ENCODE results near the gene BCAT1. TPM values are rescaled to one million over a fixed set of nuclear protein-coding genes. Genes with fewer than 3 reads are reported as not detected.

BCAT1 gene
- total and polyA plus RNA-seq, 8 donors = 1.3 to 33.0 (median 7.4) TPM

- Histone ChIP-seq H3K27ac (no peak overlapping the region), H3K4me3 (no peak overlapping the region), H3K9me3 (no peaks in the 10 kb centered on the region), H3K36me3 (no peaks in the 10 kb centered on the region), H3K4me1 (no peaks in the 10 kb centered on the region), H3K27me3 (no peaks in the 10 kb centered on the region)
- no peak for TF ChIP-seq CTCF (IDR thresholded peaks at IDR 0.05)
- no peak for TF ChIP-seq POLR2A (IDR thresholded peaks at IDR 0.05)
- TF ChIP-seq EP300 (IDR thresholded peaks at IDR 0.05) = no peak
- no peak for TF ChIP-seq POLR2AphosphoS5 (IDR thresholded peaks at IDR 0.05)
- 91 to 100% (median 95%) methylated on average over 1 of the region's 1 CpG for WGBS, 5 donors
- intact Hi-C loops (cut with DNase I; ENCODE audit: low total_unique reads) = no loop called here
- no peak for DNase-seq
Observed at GRCh38 chr12:24972078-24972477, 23.2 kb upstream of the BCAT1 start.

GRCh38 chr12:24970177-24970576, 21.3 kb upstream of the BCAT1 start:
- no peak for TF ChIP-seq CTCF (IDR thresholded peaks at IDR 0.05)
- TF ChIP-seq POLR2A (IDR thresholded peaks at IDR 0.05) = no peak
- TF ChIP-seq POLR2AphosphoS5 (IDR thresholded peaks at IDR 0.05) = no peak
- no peak for TF ChIP-seq EP300 (IDR thresholded peaks at IDR 0.05)
- no peaks in the 10 kb centered on the region for H3K9me3 ChIP-seq
- DNase-seq = no peak
- no peaks in the 10 kb centered on the region for H3K27me3 ChIP-seq
- intact Hi-C loops (cut with DNase I; ENCODE audit: low total_unique reads) = no loop called here
- H3K36me3 ChIP-seq = no peaks in the 10 kb centered on the region
- H3K27ac ChIP-seq = no peak overlapping the region
- no peak overlapping the region for H3K4me3 ChIP-seq
- 46 to 73% (median 55%) methylated on average over 6 of the region's 6 CpGs for WGBS, 5 donors
- no peaks in the 10 kb centered on the region for H3K4me1 ChIP-seq

GRCh38 chr12:24966951-24967564, 18.2 kb upstream of the BCAT1 start:
- intact Hi-C loops (cut with DNase I; ENCODE audit: low total_unique reads) = no loop called here
- H3K27me3 ChIP-seq = no peaks in the 10 kb centered on the region
- H3K27ac ChIP-seq = no peak overlapping the region
- TF ChIP-seq CTCF (IDR thresholded peaks at IDR 0.05) (no peak), EP300 (IDR thresholded peaks at IDR 0.05) (no peak), POLR2AphosphoS5 (IDR thresholded peaks at IDR 0.05) (no peak), POLR2A (IDR thresholded peaks at IDR 0.05) (no peak)
- DNase-seq = no peak
- 82 to 92% (median 89%) methylated on average over 14 to 15 of the region's 15 CpGs for WGBS, 5 donors
- H3K36me3 ChIP-seq = no peaks in the 10 kb centered on the region
- H3K9me3 ChIP-seq = peaks cover 3 to 17% (median 11%) of the 10 kb centered on the region in 4 donors
- H3K4me3 ChIP-seq = no peak overlapping the region
- no peaks in the 10 kb centered on the region for H3K4me1 ChIP-seq

GRCh38 chr12:24964342-24964741, 15.4 kb upstream of the BCAT1 start:
- Histone ChIP-seq H3K9me3 (peaks cover 3 to 17% (median 11%) of the 10 kb centered on the region in 4 donors), H3K4me1 (no peaks in the 10 kb centered on the region), H3K27ac (no peak overlapping the region), H3K4me3 (no peak overlapping the region), H3K36me3 (no peaks in the 10 kb centered on the region), H3K27me3 (no peaks in the 10 kb centered on the region)
- no peak for DNase-seq
- TF ChIP-seq CTCF (IDR thresholded peaks at IDR 0.05) (no peak), EP300 (IDR thresholded peaks at IDR 0.05) (no peak), POLR2AphosphoS5 (IDR thresholded peaks at IDR 0.05) (no peak), POLR2A (IDR thresholded peaks at IDR 0.05) (no peak)
- intact Hi-C loops (cut with DNase I; ENCODE audit: low total_unique reads) = no loop called here
- WGBS, 5 donors = 0 to 100% (median 96%) methylated on average over 1 of the region's 1 CpG
